ENCODE results near the gene DNAH8.
A peak's percentile ranks its signal among the peaks of the same experiment; 100 is the strongest.
"Not testable (repeated sequence)": the region's sequence is repeated elsewhere in the genome, so short reads cannot be mapped to it uniquely, and the experiment has no call there.

Gene DNAH8

GRCh38 chr6:38912378-38912777 is 197.3 kb downstream of the DNAH8 start:
- no peak for DNase-seq

- no peak for DNase-seq
Observed at GRCh38 chr6:38915205-38915925, 200.3 kb downstream of the DNAH8 start.

GRCh38 chr6:38921540-38921939 is 206.4 kb downstream of the DNAH8 start:
- not testable (repeated sequence) for DNase-seq

- DNase-seq = no peak
Observed at GRCh38 chr6:38924791-38925509, 209.8 kb downstream of the DNAH8 start.

GRCh38 chr6:38929560-38929959 is 214.4 kb downstream of the DNAH8 start:
- DNase-seq = no peak

GRCh38 chr6:38933426-38933825 is 218.3 kb downstream of the DNAH8 start:
- no peak for DNase-seq

- DNase-seq = no peak
Observed at GRCh38 chr6:38935051-38935450, 219.9 kb downstream of the DNAH8 start.

- no peak for DNase-seq
Observed at GRCh38 chr6:38937839-38938613, 222.9 kb downstream of the DNAH8 start.

- DNase-seq = no peak
Observed at GRCh38 chr6:38938741-38939140, 223.6 kb downstream of the DNAH8 start.

- DNase-seq = no peak
Observed at GRCh38 chr6:38942442-38942841, 227.3 kb downstream of the DNAH8 start.

GRCh38 chr6:38942965-38943364 is 227.9 kb downstream of the DNAH8 start:
- no peak for DNase-seq

- DNase-seq = peak; percentile 1
Observed at GRCh38 chr6:38943964-38944363, 228.9 kb downstream of the DNAH8 start.

- DNase-seq = no peak
Observed at GRCh38 chr6:38944655-38945279, 229.7 kb downstream of the DNAH8 start.

GRCh38 chr6:38955861-38956260 is 240.8 kb downstream of the DNAH8 start:
- no peak for DNase-seq

- no peak for DNase-seq
Observed at GRCh38 chr6:38957426-38957825, 242.3 kb downstream of the DNAH8 start.

- DNase-seq = no peak
Observed at GRCh38 chr6:38959138-38959537, 244.0 kb downstream of the DNAH8 start.

GRCh38 chr6:38968702-38969149 is 253.6 kb downstream of the DNAH8 start:
- DNase-seq = no peak

GRCh38 chr6:38973178-38974057 is 258.3 kb downstream of the DNAH8 start:
- DNase-seq = peak; percentile 15

GRCh38 chr6:38974389-38975151 is 259.5 kb downstream of the DNAH8 start:
- DNase-seq = no peak

- DNase-seq = no peak
Observed at GRCh38 chr6:38975621-38976049, 260.5 kb downstream of the DNAH8 start.

GRCh38 chr6:38976051-38976450 is 260.9 kb downstream of the DNAH8 start:
- no peak for DNase-seq

Data from NCI-H510A (cell line).